Measurements from ENCODE around the gene C1orf105. TPM values are rescaled to one million over a fixed set of nuclear protein-coding genes. Genes with fewer than 3 reads are reported as not detected.

Gene C1orf105
- total and polyA plus RNA-seq, 2 of the 13 experiments (the other 11 are each of a cell fraction or from before 2014, with no cell fraction given) = 0.15 to 0.45 TPM

- no peak for DNase-seq (ENCODE audit: low spot score)
- intact Hi-C loops (cut with micrococcal nuclease; ENCODE audit: unreplicated experiment) (no loop called here), in situ Hi-C loops (cut with HindIII; ENCODE audit: extremely low pct_ligation_motif_present, low pct_unique_long_range_greater_than_20kb) (loop anchor here (5.0 kb wide), 1 partner anchor 60 kb away; the partner anchor contains the start of gene SUCO)
- no peaks in the 10 kb centered on the region for H3K79me2 ChIP-seq (ENCODE audit: insufficient read depth, low read length)
- H3K9ac ChIP-seq (ENCODE audit: insufficient read depth, low read depth, low read length) = no peak overlapping the region
- CTCF ChIA-PET (ENCODE audit: low intra/inter-chr PET ratio, low total read pairs) = no interaction called here
- no peak overlapping the region for H3K27ac ChIP-seq (ENCODE audit: extremely low read length, insufficient read depth, low read length)
- H3K36me3 ChIP-seq (replicated peaks in 1 of 2; ENCODE audit: control insufficient read depth in 1 of 2, insufficient read depth in 2 of 2, low read length in 2 of 2) = no peaks in the 10 kb centered on the region
- no peaks in the 10 kb centered on the region for H4K20me1 ChIP-seq (ENCODE audit: insufficient read depth, low read length)
- H3K4me3 ChIP-seq (replicated peaks in 1 of 3; ENCODE audit: insufficient read depth in 1 of 3, low read depth in 2 of 3, low read length in 3 of 3) = no peak overlapping the region
- H3K9me3 ChIP-seq (ENCODE audit: low read length) = no peaks in the 10 kb centered on the region
- no peak for ATAC-seq
- FAIRE-seq = no peak
- TF ChIP-seq TBP (CRISPR knock-in tag; IDR thresholded peaks at IDR 0.05) (no peak), U2AF1 (optimal IDR thresholded peaks at IDR 0.05; ENCODE audit: low read depth, low read length) (no peak), NAIF1 (CRISPR knock-in tag; IDR thresholded peaks at IDR 0.05; ENCODE audit: borderline replicate concordance) (no peak), ZNF629 (CRISPR knock-in tag; conservative IDR thresholded peaks at IDR 0.05) (no peak), KDM5B (CRISPR knock-in tag; IDR thresholded peaks at IDR 0.05; ENCODE audit: borderline replicate concordance) (no peak), KLF11 (CRISPR knock-in tag; IDR thresholded peaks at IDR 0.05) (no peak), GMEB1 (CRISPR knock-in tag; IDR thresholded peaks at IDR 0.05; ENCODE audit: borderline replicate concordance) (no peak), RFX1 (IDR thresholded peaks at IDR 0.05) (no peak), PRDM10 (CRISPR knock-in tag; IDR thresholded peaks at IDR 0.05; ENCODE audit: low read depth) (no peak)
- H3K4me1 ChIP-seq (ENCODE audit: insufficient read depth, low read length) = peaks cover 82% of the 10 kb centered on the region
- no peak overlapping the region for H2AFZ ChIP-seq (ENCODE audit: low read length)
- BruUV-seq (replicated peaks) = no TSS peak
- H3K27me3 ChIP-seq (ENCODE audit: control insufficient read depth in 1 of 2, insufficient read depth in 2 of 2, low read length in 2 of 2) = no peaks in the 10 kb centered on the region
- H3K4me2 ChIP-seq (ENCODE audit: low read depth, low read length) = no peak overlapping the region
- WGBS (ENCODE audit: low lambda C conversion rate) = 21% methylated on average over 1 of the region's 1 CpG
- POLR2A ChIA-PET = interaction anchor here (1.2 to 2.5 kb wide), 2 partner anchors 9 to 60 kb away, joined by 3 to 13 read pairs; partner anchors contain the start of gene SUCO
These were observed 52.0 kb downstream of the C1orf105 start for GRCh38 chr1:172472495-172472894.

Data from HepG2 (cell line).